Airway epithelial cell (primary cell): ENCODE results near the gene CATSPER3. TPM values are rescaled to one million over a fixed set of nuclear protein-coding genes. Genes with fewer than 3 reads are reported as not detected.

ENCODE experiments used
- total RNA-seq: library from RNA; depleted of rRNA; stranded (reverse); fragments of >200 nt; gene quantifications from 2 replicates; pipeline ENCODE4 v1.2.3, GENCODE V29; 2015

CATSPER3 gene
- 0.07 TPM in 1 of 2 replicates, not detected in the other for total RNA-seq

DNA sequence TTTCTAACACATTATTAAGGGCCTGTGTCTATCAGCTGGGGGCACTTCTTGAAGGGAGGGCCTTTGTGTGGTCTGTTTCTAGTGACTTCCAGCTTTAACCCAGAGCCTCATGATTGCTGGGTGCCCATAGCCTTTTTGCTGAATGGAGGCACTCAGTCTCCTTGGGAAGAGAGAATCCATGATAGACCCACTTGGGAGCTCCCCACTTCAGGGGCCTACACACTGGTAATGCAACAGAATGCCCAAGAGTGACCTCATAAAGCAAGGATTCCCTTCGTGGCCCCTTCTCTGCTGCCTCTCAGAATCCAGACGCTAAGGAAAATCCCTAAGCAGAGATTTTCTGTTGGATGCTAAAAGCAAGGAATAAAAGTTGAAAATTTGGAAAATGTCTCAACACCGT lies at the start of gene CATSPER3:
Gene CATSPER3 (plus strand): TSS at position 301 of the 400 bp plus-strand sequence. CDS start 85 bp downstream, at position 386.

DNA sequence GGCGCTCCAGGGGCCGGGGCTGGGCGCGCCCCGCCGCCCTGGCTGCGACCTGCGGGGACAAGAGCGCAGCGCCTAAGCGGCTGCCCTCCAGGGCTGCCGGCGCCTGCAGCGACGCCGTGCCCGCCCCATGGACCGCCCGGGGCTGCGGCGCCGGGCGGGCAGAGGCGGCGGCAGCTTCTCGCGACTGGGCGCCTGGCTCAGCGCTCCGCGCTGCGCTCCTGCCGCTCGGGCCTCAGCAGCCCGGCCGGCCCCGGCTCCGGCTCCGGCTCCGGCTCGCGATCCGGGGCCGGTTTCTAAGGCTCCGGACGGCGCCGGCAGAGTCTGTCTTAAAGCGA lies 66.2 kb downstream of the CATSPER3 start, which contains the start of gene PITX1:
Gene PITX1 (minus strand): TSS at position 328 of the 335 bp plus-strand sequence. CDS start 347 bp downstream, outside the sequence.

Other genes starting within 250 kb of the CATSPER3 start
- 16.8 and 24.8 TPM in 2 replicates for gene CAMLG, start 229.4 kb upstream of the CATSPER3 start, total RNA-seq
- 25.2 and 27.1 TPM in 2 replicates for gene DDX46, start 209.1 kb upstream of the CATSPER3 start, total RNA-seq
- 18.2 and 24.5 TPM in 2 replicates for gene C5orf24, start 121.9 kb upstream of the CATSPER3 start, total RNA-seq
- gene TXNDC15, start 93.5 kb upstream of the CATSPER3 start, total RNA-seq: 23.5 and 26.0 TPM in 2 replicates
- 2.6 and 6.1 TPM in 2 replicates for gene PCBD2, start 62.8 kb upstream of the CATSPER3 start, total RNA-seq
- gene PITX1, start 66.3 kb downstream of the CATSPER3 start, total RNA-seq: 151 and 181 TPM in 2 replicates